ENCODE data around the gene ADD1.

ADD1 gene

DNA sequence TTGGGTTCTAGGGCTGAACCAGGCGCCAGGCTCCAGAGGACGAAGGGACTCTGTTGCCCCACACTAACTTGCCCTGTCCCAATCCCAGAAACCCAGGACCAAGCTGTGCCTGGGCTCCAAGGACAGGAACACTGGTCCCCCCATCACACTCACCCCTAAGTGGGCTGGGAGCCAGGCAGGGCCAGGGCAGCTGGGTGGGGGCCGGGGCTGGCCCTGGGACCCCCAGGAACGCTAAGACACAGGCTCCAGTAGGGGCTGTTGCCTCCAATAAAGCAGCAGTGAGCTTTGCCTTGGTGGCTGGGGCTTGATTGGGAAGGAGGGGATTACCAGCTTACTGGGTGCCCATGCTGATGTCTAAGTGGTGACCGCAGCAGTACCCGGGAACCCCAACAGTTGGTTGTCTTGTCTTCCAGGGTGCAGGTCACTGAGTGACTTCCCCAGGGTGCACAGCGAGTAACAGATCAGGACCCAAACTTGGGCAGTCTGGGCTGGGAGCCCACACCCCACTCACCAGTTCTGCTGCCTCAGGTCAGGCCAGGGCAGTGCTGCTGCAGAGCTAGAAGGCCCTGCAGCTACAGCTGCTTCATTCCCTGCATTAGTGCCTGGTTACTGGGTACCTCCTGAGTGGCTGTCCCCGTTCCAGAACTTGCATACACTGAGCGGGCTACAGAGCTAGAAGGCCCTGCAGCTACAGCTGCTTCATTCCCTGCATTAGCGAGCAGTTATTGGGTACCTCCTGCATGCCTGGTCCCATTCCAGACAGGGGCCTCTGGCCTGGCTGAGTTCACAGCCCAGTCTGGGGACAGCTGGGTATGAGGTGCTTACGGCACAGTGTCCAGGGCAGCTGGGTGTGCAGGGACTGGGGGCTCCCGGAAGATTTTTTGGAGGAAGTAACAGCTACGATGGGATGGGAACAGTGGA, 9.4 kb upstream of the ADD1 start:
- no peak for DNase-seq (ENCODE audit: low read depth in 2 of 2)

DNA sequence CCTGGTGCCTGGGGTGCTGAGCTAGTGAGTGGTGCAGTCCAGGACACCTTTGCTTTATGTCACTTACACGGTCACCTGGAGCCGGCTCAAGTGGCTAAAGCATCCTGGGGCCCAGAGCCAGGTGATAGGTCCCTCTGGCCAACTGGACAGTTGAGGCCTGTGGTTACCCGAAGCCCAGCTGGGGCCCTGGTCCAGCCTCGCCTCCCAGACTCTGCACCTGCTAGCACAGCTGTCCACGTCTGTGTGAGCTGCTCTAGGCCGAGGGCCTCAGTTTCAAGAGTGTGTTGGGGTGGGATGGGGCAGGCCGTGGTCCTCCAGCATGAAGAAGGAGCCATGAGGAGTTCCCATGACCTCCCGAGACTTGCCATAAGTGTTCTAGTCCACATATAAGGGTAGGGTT, 7.7 kb upstream of the ADD1 start:
- DNase-seq (ENCODE audit: low read depth in 2 of 2): no peak

DNA sequence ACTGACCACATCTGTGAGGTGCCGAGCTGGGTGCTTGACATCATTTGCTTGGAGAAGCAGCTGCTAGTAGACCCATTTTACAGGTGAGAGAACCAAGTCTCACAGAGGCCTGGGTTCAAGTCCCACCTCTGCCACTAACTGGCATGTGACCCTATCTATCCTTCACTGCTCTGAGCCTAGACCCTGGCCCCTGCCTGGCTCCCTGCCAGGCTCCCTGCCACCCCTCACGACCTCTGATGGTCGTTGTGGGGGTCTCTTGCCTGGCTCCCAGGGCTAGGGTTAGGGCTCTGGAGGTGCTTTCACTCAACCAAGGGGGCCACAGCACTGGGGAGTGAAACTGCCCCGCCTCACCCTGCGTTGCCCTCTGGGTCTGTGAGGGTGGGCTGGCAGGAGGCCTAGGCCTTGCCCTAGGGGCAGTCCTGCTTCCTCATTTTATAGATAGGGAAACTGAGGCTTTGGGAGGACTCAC, 7.2 kb upstream of the ADD1 start:
- no peak for DNase-seq (ENCODE audit: low read depth in 2 of 2)

DNA sequence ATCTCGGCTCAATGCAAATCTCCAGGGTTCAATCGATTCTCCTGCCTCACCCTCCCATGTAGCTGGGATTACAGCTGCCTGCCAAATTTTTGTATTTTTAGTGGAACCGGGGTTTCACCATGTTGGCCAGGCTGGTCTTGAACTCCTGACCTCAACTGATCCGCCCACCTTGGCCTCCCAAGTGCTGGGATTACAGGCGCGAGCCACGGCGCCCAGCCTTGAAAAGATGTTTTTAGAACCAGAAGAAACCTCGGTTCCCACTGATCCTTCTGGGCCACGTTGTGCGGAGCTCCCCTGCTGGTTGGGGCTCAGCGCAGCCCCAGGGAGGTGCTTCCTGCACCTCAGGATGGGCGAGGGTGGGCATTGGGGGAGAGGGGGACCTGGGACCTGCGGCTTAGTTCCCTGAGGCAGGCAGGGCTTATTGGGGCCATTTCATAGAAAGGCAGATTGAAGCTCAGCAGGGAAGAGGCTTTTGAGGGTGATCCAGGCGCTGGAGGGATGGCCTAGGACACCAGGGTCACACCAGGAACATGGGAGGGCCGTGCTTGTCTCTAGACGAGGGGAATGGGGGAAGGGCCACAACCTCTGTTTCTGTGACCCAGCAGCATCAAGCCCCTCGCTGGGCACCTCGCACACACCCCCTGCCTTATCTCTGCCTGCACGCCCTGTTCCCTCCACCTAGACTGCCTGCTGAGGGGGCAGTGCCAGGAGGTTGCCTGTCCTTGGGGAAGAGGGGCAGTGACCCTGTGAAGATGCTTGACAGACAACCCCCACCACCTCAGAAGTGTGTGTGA, 6.3 kb upstream of the ADD1 start:
- no peak for DNase-seq (ENCODE audit: low read depth in 2 of 2)

DNA sequence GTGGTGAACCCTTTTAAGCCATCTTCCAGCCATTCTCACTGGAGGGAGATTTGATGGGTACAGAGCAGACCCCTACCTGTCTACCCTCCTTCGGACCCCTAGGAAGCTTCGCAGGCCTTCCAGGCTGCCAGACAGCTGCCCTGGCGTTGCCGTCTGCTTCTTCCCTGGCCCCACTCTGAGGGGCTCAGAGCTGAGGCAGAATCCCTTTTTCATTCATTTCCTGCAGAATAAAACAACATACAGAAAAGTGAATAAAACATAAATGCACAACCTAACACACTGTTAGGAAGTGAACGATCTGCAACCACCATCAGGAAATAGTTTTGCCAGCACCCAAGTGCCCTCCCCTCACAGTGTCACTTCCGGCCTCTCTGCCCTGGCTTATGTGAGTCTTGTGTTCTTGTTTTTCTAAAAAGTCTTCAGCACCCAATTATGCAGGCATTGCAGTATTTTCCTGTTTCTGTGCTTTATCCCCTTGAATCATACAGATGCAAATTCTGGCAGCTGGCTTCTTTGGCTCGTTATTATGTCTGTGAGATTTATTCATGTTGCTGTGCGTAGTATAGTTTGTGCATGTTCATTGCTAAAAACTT, 5.6 kb upstream of the ADD1 start:
- DNase-seq (ENCODE audit: low read depth in 2 of 2): peak; percentile 27 to 38

DNA sequence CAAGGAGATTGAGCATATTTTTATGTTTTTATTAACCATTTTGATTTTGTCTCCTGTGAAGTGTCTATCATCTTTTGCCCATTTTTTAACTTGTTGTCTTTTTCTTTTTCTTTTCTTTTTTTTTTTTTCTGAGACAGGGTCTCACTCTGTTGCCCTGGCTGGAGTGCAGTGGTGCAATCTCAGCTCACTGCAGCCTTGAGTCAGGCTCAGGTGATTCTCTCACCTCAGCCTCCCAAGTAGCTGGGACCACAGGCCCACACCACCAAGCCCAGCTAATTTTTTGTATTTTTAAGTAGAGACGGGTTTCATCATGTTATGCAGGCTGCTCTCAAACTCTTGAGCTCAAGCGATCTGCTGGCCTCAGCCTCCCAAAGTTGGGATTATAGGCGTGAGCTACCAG, 4.6 kb upstream of the ADD1 start:
- no peak for DNase-seq (ENCODE audit: low read depth in 2 of 2)

DNA sequence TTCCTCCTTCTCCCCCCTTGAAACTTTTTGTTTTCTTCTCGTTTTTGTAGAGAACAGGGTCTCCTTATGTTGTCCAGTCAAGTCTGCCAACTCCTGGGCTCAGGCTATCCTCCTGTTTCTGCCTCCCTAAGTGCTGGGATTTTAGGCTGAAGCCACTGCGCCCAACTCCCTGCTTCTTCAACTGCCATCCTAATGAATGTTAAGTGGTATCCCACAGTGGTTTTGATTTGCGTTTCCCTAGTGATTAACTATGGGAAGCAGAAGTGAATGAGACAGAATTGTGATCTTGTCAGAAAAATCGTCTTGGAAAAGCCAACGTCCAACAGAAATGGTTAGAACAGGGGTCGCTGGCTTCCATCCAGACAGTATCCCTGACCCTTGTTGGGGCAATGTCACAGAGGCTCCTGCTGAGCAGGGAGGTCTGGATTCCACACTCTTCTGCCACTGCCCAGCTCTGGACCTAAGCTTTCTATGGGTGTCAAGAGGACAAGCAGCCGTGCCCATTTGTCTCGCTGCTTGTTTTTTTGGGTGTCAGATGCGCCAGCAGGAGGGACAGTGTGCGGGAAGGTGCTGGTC, 869 bp upstream of the ADD1 start:
- DNase-seq (ENCODE audit: low read depth in 2 of 2): no peak

DNA sequence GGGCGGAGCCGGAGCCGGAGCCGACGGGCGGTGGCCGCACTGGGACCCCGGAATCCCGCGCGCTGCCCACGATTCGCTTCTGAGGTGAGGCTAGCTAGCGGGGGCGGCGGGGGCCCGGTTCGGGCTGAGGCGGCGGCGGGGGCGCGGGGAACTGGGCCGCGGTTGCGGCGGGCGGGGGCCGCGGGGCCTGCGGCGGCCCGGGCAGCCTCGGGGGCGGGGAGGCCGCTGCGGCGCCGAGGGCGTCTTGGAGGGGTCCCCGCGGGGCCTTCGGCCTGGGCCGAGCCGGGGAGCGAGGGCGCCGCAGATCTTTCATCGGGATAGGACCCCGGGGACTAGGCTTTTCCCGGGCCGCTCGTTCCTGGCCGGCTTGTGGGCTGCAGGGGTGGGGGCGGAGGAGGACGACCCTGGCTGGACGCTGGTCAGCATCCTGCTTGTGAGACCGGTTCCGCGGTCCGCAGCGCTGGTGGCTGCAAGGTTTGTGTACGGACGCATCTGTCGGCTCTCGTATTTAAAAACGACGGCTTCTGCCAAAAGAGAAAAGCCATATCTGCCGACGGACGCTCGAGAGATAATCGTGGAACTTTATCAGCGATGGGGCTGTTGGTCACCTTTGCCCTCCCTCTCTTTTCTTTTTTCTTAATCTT, 419 bp downstream of the ADD1 start:
- DNase-seq (ENCODE audit: low read depth in 2 of 2): no peak

DNA sequence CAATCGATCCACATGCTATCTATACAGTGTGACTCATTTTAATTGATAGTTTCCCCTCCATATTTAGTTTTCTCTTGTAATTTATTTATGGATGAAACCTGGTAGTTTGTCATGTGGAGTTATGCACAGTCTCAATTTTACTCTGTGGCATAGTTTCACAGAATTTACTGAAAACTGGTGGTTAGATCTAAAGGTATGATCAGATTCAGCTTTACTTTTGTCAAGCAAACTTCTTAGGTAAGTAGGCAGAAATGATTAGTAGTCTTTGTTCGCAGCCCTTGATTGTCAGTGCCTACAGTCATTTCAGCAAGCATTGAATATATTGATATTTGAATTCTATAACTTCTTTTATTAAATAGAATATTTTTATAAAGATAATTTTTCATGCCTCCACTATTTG, 2.5 kb downstream of the ADD1 start:
- DNase-seq (ENCODE audit: low read depth in 2 of 2): no peak

DNA sequence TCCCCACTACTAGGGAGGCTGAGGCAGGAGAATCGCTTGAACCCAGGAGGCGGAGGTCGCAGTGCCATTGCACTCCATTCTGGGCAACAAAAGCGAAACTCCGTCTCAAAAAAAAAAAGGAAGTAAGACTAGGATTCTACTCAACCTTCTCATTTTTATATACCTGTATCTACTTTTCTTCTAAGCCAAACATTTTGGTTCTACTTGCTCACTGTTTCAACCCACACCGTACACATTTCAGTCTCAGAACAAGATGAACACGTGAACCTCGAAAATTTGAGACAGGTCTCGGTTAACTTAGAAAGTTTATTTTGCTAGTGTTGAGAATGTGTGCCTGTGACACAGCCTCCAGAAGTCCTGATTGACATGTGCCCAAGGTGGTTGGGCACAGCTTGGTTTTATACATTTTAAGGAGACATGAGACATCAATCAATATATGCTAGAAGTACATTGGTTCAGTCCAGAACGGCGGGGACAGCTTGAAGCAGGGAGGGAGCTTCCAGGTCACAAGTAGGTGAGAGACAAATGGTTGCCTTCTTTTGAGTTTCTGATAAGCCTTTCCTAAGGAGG, 3.7 kb downstream of the ADD1 start:
- DNase-seq (ENCODE audit: low read depth in 2 of 2): no peak

DNA sequence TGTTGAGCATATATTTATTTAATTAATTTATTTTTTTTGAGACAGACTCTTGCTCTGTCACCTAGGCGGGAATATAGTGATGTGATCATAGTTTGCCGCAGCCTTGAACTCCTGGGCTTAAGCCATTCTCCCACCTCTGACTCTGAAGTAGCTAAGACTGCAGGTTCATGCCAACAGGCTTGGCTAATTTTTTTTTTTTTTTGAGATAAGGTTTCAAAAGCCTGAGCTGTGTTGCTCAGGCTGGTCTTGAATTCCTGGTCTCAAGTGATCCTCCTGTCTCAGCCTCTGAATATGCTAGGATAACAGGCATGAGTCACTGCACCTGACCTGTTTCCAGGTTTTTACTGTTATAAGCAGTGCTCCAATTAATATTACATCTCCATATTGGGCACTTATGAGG, 4.8 kb downstream of the ADD1 start:
- DNase-seq (ENCODE audit: low read depth in 2 of 2): no peak

DNA sequence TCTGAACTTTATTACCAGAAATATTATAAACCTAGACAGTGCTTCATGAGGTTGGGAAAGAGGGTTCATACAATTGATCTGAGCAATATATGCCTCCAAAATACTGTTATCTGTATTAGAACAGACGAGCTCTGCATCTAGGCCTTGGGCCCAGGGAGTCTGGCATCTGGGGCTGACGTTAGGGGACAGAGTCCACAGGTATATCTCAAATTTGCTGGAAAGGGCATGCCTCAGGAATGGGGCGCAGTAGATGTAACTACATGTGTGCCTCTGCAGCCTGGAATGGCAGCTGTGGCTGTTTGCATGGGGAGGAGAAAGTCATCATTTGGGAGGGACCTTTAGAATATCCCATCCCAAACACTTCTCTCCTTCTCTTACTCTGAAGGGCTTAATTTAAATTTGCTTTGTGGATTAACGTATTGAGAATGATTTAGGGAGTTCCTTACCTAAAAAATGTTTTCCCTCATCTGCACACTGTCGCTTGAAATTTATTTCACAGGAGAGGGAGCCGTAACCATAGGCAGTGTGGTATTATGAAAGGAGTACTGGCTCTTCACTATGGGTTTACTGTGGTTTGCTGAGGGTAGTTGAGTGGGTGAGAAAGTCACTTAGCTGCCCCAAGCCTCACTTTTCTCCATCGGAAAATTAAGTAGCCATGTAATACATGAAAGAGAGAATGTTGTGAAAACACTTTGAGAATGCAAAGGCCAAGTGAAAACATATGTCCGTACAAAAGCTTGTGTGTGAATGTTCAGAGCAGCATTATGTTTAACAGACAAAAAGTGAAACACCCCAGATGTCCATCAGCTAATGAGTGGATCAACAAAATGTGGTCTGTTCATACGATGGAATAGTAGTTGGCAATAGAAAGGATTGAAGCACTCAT, 5.9 kb downstream of the ADD1 start:
- DNase-seq (ENCODE audit: low read depth in 2 of 2): no peak

DNA sequence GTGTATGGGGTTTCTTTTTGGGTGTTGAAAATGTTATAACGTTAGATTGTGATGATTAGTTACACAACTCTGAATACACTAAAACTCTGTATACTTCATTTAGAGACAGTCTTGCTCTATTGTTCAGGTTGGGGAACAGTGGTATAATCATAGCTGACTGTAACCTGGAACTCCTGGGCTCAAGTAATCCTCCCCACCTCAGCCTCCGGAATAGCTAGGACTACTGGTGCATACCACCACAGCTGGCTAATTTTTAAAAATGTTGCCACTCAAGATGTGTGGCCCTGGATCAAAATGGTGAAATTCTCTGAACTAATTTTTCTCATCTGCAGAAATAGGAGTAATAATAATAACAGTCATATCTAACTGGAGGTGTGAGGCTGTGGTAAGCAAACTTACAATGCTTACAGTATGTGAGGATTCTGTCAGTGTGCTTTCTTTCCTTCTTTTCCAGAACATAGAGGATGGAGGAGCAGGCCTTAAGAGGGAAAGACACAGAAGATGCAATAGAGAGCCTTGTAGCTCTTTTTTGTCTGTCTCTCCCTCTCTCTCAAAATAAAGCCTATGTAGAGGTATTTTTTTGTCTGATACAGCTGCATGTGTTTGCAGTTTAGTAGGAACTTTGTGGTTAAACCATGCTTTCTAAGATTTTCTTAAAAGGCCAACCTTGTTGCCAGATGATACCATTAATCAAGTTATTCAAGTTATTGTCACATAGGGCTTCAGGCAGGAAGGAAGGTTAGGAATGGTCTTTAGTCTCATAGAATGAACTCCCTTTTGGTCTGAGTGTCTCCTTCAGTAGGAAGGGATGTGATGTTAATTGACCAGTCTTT, 7.5 kb downstream of the ADD1 start:
- no peak for DNase-seq (ENCODE audit: low read depth in 2 of 2)

DNA sequence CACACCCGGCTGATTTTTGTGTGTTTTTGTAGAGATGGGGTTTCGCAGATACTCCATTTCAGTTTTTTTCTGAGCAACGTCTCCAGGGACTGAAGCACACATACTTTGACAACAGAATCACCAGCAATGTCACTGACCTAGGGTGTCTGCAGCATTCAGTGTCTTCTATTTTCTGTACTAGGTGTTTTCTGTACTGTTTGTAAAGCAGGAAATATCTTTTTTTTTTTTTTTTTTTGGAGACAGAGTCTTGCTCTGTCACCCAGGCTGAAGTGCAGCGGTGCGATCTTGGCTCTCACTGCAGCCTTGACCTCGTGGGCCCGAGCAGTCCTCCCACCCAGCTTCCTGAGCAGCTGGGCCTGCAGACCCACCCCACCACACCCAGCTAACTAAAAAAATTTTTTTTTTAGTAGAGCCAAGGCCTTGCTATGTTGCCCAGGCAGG, 8.9 kb downstream of the ADD1 start:
- no peak for DNase-seq (ENCODE audit: low read depth in 2 of 2)

DNA sequence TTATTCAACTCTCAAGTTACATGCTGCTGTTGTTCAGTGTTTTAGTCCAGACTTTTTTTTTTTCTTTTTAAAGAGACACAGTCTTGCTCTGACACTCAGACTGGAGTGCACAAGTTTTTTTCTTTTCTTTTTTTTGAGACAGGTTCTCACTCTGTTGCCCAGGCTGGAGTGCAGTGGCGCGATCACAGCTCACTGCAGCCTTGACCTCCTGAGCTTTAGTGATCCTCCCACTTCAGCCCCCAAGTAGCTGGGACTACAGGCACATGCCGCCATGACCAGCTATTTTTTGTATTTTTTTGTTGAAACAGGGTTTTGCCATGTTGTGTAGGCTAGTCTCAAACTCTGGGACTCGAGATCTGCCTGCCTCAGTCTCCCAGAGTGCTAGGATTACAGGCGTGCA, 11.9 kb downstream of the ADD1 start:
- no peak for DNase-seq (ENCODE audit: low read depth in 2 of 2)

DNA sequence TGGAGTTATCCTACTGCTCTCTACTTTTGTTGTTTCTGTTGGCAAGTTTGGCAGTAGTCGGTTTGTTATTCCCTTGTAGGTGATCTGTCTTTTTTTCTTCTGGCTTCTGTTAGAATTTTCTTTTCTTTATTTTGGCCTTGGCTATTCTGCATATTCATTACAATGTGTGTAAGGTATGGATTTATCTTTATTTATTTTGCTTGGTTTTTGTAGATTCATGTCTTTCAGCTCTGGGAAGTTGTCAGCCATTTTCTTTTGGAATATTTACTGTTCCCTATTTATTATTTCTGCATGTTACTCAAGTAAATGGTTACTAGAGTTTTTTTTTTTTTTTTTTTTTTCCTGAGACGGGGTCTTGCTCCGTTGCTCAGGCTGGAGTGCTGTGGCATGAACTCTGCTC, 12.6 kb downstream of the ADD1 start:
- DNase-seq (ENCODE audit: low read depth in 2 of 2): no peak

DNA sequence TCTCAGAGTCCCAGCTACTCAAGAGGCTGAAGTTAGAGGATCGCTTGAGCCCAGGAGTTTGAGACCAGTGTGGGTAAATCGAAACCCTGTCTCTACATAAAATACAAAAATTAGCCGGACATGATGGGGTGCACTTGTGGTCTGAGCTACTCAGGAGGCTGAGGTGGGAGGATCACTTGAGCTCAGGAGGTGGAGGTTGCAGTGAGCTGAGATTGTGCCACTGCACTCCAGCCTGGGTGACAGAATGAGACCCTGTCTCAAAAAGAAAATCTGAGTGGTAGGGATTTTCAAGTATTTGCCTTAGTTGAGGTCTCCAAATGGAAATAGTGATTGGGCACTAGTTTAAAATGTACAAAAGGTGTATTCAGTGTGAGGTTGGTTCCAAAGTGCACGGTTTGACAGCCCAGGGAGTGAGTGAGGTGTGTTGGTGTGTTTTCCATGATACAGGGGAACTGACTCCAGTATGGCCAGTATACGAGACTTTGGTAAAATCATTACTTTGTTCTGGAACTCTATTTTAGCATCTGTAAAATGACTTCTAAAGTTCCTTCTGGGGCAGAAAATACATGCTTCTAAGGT, 13.8 kb downstream of the ADD1 start:
- DNase-seq (ENCODE audit: low read depth in 2 of 2): no peak

DNA sequence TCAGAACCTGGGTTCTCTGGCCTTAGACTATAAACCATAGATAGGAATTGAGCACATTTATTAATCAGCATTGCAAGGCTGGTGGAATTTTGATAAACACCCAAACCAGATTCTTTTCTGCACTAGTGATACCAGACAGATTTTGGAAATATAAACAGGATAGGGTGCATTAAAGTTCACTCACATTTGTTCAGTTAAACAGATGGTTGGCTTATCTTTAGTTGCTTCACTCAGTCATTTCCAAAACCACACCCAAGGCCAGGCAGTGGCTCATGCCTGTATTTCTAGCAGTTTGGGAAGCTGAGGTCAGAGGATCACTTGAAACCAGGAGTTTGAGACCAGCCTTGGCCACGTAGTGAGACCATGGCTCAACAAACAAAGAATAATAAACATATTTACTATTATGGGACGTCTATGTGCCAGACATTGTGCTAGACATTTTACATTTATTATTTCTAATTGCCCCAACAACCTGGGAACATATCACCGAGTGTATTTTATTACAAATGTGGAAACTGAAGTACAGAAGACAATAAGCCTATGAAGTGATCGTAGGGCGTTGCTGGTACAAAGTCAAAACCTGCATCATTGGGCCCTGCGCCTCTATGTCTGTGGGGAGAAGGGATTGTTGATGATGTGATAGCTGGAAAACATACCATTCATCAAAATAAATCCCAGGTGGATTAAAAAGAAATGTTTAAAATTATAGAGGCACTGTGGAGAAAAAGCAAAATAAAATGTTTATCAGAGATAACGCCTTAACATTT, 15.0 kb downstream of the ADD1 start:
- DNase-seq (ENCODE audit: low read depth in 2 of 2): no peak
